HepG2 (cell line): ENCODE measurements around the gene HSPA1A. TPM values are rescaled to one million over a fixed set of nuclear protein-coding genes. Genes with fewer than 3 reads are reported as not detected.
A peak's percentile ranks its signal among the peaks of the same experiment; 100 is the strongest.

Source experiments
- ATAC-seq: fragments of 200-7000 bp; cut with Tn5 transposase; 3 replicates; pipeline ENCODE4 v1.9.1; 2020; ENCODE audit warnings: mild to moderate bottlenecking, moderate library complexity
- BruUV-seq: library from RNA; stranded (reverse); fragments of 400-500 nt; replicated peaks from 2 replicates; lab custom pipeline; 2021; lab: Mats Ljungman, UMichigan
- CTCF ChIA-PET: fragments of 300-600 bp; formaldehyde crosslinking; extraction: SDS; loops from one replicate; lab custom pipeline; 2021; ENCODE audit warnings: low total read pairs, inconsistent platforms, low intra/inter-chr PET ratio; lab: Yijun Ruan, JAX
- POLR2A ChIA-PET: fragments of 350-600 bp; sonication (Branson Sonifier 250); formaldehyde crosslinking; loops from one replicate; lab custom pipeline; 2020; ENCODE audit warnings: antibody characterized with exemption, inconsistent platforms; lab: Yijun Ruan, JAX
- DNase-seq: peaks from one replicate; pipeline ENCODE4 v3.0.0-alpha.2; 2015; ENCODE audit warnings: low spot score
- FAIRE-seq: peaks from 3 replicates; lab custom pipeline; 2011; peaks lifted over from hg19 to GRCh38; lab: Jason Lieb, UNC
- H2AFZ ChIP-seq: one replicate; pipeline ENCODE4 v1.6.1; 2011; ENCODE audit warnings: low read length, inconsistent platforms
- H3K27ac ChIP-seq: fragments of 300-600 bp; 3 replicates; pipeline ENCODE4 v1.8.0; 2011; ENCODE audit warnings: mixed run types, mild to moderate bottlenecking, mixed read lengths, low read length, inconsistent platforms; ENCODE audit not compliant: insufficient read depth; ENCODE audit errors: extremely low read length
- H3K27me3 ChIP-seq, 2 experiments: fragments of 200-600 bp in 1 of 2; 2 replicates in 1 of 2; 3 replicates in 1 of 2; pipeline versions ENCODE4 v1.6.0 to v1.8.0; 2011; ENCODE audit warnings: low read length in 2 of 2, mild to moderate bottlenecking in 2 of 2, moderate library complexity in 2 of 2, inconsistent platforms in 1 of 2; ENCODE audit not compliant: insufficient read depth in 2 of 2, control insufficient read depth in 1 of 2
- H3K36me3 ChIP-seq, 2 experiments: fragments of 200-600 bp in 1 of 2; replicated peaks in 1 of 2; 2 replicates in 1 of 2; 3 replicates in 1 of 2; pipeline versions ENCODE4 v1.5.1 to v1.8.0; 2011; ENCODE audit warnings: low read length in 2 of 2, inconsistent platforms in 1 of 2; ENCODE audit not compliant: insufficient read depth in 2 of 2, control insufficient read depth in 1 of 2
- H3K4me1 ChIP-seq: 2 replicates; pipeline ENCODE4 v1.5.1; 2012; ENCODE audit warnings: low read length, inconsistent platforms; ENCODE audit not compliant: insufficient read depth
- H3K4me2 ChIP-seq: 2 replicates; pipeline ENCODE4 v1.6.0; 2011; ENCODE audit warnings: low read depth, low read length, inconsistent platforms
- H3K4me3 ChIP-seq, 3 experiments: fragments of 200-600 bp in 1 of 3; sonication (generic), shearing (Covaris generic) in 1 of 3; replicated peaks in 1 of 3; 2 replicates each; pipeline ENCODE4 v1.5.1; 2011 to 2016; ENCODE audit warnings: low read length in 3 of 3, inconsistent platforms in 2 of 3, low read depth in 2 of 3, mild to moderate bottlenecking in 2 of 3, control low read depth in 1 of 3, mixed read lengths in 1 of 3; ENCODE audit not compliant: insufficient read depth in 1 of 3
- H3K79me2 ChIP-seq: one replicate; pipeline ENCODE4 v1.6.1; 2011; ENCODE audit warnings: low read length, inconsistent platforms; ENCODE audit not compliant: insufficient read depth
- H3K9ac ChIP-seq: 2 replicates; pipeline ENCODE4 v1.6.0; 2011; ENCODE audit warnings: mild to moderate bottlenecking, low read depth, low read length, inconsistent platforms; ENCODE audit not compliant: insufficient read depth
- H3K9me3 ChIP-seq: 2 replicates; pipeline ENCODE4 v1.5.1; 2012; ENCODE audit warnings: mild to moderate bottlenecking, low read length
- H4K20me1 ChIP-seq: 2 replicates; pipeline ENCODE4 v1.6.0; 2011; ENCODE audit warnings: inconsistent platforms, mild to moderate bottlenecking, low read length, moderate library complexity; ENCODE audit not compliant: insufficient read depth
- BRCA1 ChIP-seq: sonication (generic); formaldehyde crosslinking; IDR thresholded peaks from 2 replicates; pipeline ENCODE4 v1.4.0; 2020; ENCODE audit warnings: missing genetic modification reagents
- CBX5 ChIP-seq: sonication (generic); formaldehyde crosslinking; IDR thresholded peaks from 2 replicates; pipeline ENCODE4 v1.4.0; 2020; ENCODE audit warnings: missing genetic modification reagents, borderline replicate concordance
- DMAP1 ChIP-seq: IDR thresholded peaks from 2 replicates; pipeline ENCODE4 v1.6.1; 2016
- FOXC1 ChIP-seq: sonication (generic); formaldehyde crosslinking; IDR thresholded peaks from 2 replicates; pipeline ENCODE4 v1.8.0; 2022; ENCODE audit warnings: mild to moderate bottlenecking, missing genetic modification reagents, borderline replicate concordance
- HOXA9 ChIP-seq: sonication (generic); formaldehyde crosslinking; IDR thresholded peaks from 2 replicates; pipeline ENCODE4 v1.8.1; 2022; ENCODE audit warnings: missing genetic modification reagents, mild to moderate bottlenecking, moderate library complexity, borderline replicate concordance
- KDM2A ChIP-seq: sonication (generic); formaldehyde crosslinking; IDR thresholded peaks from 2 replicates; pipeline ENCODE4 v1.4.0; 2020; ENCODE audit warnings: low read depth, missing genetic modification reagents, borderline replicate concordance
- KLF16 ChIP-seq, 2 experiments: sonication (generic) in 1 of 2; formaldehyde crosslinking in 1 of 2; IDR thresholded peaks; 2 replicates each; pipeline versions ENCODE4 v1.6.1 to v1.8.0; 2016 to 2023; ENCODE audit warnings: missing genetic modification reagents in 2 of 2, missing compliant biosample characterization in 1 of 2
- LRRFIP1 ChIP-seq: sonication (generic); formaldehyde crosslinking; conservative IDR thresholded peaks from 2 replicates; pipeline ENCODE4 v1.4.0; 2020; ENCODE audit warnings: missing genetic modification reagents
- MXD4 ChIP-seq: IDR thresholded peaks from 2 replicates; pipeline ENCODE4 v1.6.1; 2016; ENCODE audit warnings: mild to moderate bottlenecking, missing biosample characterization, missing genetic modification reagents
- NAIF1 ChIP-seq: sonication (generic); formaldehyde crosslinking; IDR thresholded peaks from 2 replicates; pipeline ENCODE4 v1.5.0; 2020; ENCODE audit warnings: mild to moderate bottlenecking, missing genetic modification reagents, borderline replicate concordance
- NFE2 ChIP-seq: sonication (generic); formaldehyde crosslinking; IDR thresholded peaks from 2 replicates; pipeline ENCODE4 v1.4.0; 2020; ENCODE audit warnings: missing genetic modification reagents
- PBX3 ChIP-seq: sonication (generic); formaldehyde crosslinking; IDR thresholded peaks from 2 replicates; pipeline ENCODE4 v1.8.1; 2023; ENCODE audit warnings: missing genetic modification reagents, inconsistent platforms, borderline replicate concordance
- SRSF9 ChIP-seq: fragments of 200-400 bp; formaldehyde crosslinking; IDR thresholded peaks from 2 replicates; pipeline ENCODE4 v1.6.1; 2018; ENCODE audit warnings: borderline replicate concordance, mild to moderate bottlenecking, low read depth, low read length; ENCODE audit not compliant: insufficient read depth, poor library complexity, severe bottlenecking
- ZNF230 ChIP-seq: sonication (generic); formaldehyde crosslinking; IDR thresholded peaks from 2 replicates; pipeline ENCODE4 v1.4.0; 2020; ENCODE audit warnings: mild to moderate bottlenecking, missing genetic modification reagents
- ZNF256 ChIP-seq: sonication (generic); formaldehyde crosslinking; conservative IDR thresholded peaks from 2 replicates; pipeline ENCODE4 v1.4.0; 2020; ENCODE audit warnings: missing genetic modification reagents
- ZNF546 ChIP-seq: sonication (generic); formaldehyde crosslinking; conservative IDR thresholded peaks from 2 replicates; pipeline ENCODE4 v1.8.1; 2023; ENCODE audit warnings: mild to moderate bottlenecking, missing genetic modification reagents
- ZNF557 ChIP-seq: sonication (generic); formaldehyde crosslinking; IDR thresholded peaks from 2 replicates; pipeline ENCODE4 v1.4.0; 2020; ENCODE audit warnings: missing genetic modification reagents
- ZNF772 ChIP-seq: sonication (generic); formaldehyde crosslinking; IDR thresholded peaks from 2 replicates; pipeline ENCODE4 v1.5.0; 2020; ENCODE audit warnings: mild to moderate bottlenecking, missing genetic modification reagents
- ZUFSP ChIP-seq: sonication (generic); formaldehyde crosslinking; IDR thresholded peaks from 2 replicates; pipeline ENCODE4 v1.9.0; 2021; ENCODE audit warnings: missing genetic modification reagents, mild to moderate bottlenecking, borderline replicate concordance
- WGBS: methylation state at CpG from one replicate; pipeline ENCODE4 v1.1.6; 2017; ENCODE audit warnings: low lambda C conversion rate; 5-methylcytosine and 5-hydroxymethylcytosine counted together
- in situ Hi-C: cut with HindIII; loops from 2 replicates; pipeline ENCODE4 v1.10.0; 2017; ENCODE audit warnings: low pct_unique_long_range_greater_than_20kb; ENCODE audit not compliant: extremely low pct_ligation_motif_present
- intact Hi-C: fragments of 100-400 bp; cut with micrococcal nuclease; formaldehyde crosslinking; loops from one replicate; pipeline ENCODE4 v1.10.0; 2022; ENCODE audit not compliant: unreplicated experiment
- polyA plus RNA-seq, 8 experiments: library from polyadenylated mRNA; depleted of rRNA in 3 of 8; stranded (reverse) in 7 of 8; unstranded in 1 of 8; fragments of >200 nt; fragmentation: Illumina TruSeq in 4 of 8; extraction: Trizol in 4 of 8; gene quantifications; 2 replicates each; pipeline versions ENCODE4 v1.2.1 to v1.2.3, GENCODE V29; 2011 to 2016; ENCODE audit warnings: low read depth in 4 of 8, missing spikeins in 1 of 8, mixed read lengths in 1 of 8; ENCODE audit not compliant: insufficient read depth in 1 of 8
- total RNA-seq, 5 experiments: library from RNA; depleted of rRNA; stranded (reverse); fragments of >200 nt; fragmentation: Illumina TruSeq; extraction: Trizol; gene quantifications; 2 replicates each; pipeline ENCODE4 v1.2.3, GENCODE V29; 2016; ENCODE audit warnings: low read depth in 1 of 5

Gene HSPA1A
- total and polyA plus RNA-seq, 2 of the 13 experiments (the other 11 are each of a cell fraction or from before 2014, with no cell fraction given): 44.5 to 85.0 TPM

- peak within 1 kb of the TSS; percentile 88 for H3K4me2 ChIP-seq
- H3K4me3 ChIP-seq: peak within 1 kb of the TSS; percentile 45 to 72 (median 48)
- POLR2A ChIA-PET: interaction anchor here (0.9 to 8.2 kb wide), 25 partner anchors 10 to 235 kb away, joined by 3 to 66 read pairs (median 6); partner anchors contain the start of genes BAG6, C6orf47, CLIC1 and DDX39B
- no peaks in the 10 kb centered on the region for H3K27me3 ChIP-seq
- no peaks in the 10 kb centered on the region for H3K79me2 ChIP-seq
- H3K4me1 ChIP-seq: peaks cover 57% of the 10 kb centered on the region
- peaks cover 23 to 27% of the 10 kb centered on the region in 2 experiments for H3K36me3 ChIP-seq
- no peaks in the 10 kb centered on the region for H3K9me3 ChIP-seq
- DNase-seq (peak; percentile 85), ATAC-seq (peak; percentile 65), FAIRE-seq (peak; percentile 86)
- peak within 1 kb of the TSS; percentile 62 for H3K9ac ChIP-seq
- BruUV-seq: no TSS peak
- CTCF ChIA-PET: no interaction called here
- intact Hi-C loops: loop anchor here (10.0 kb wide), 1 partner anchor 148 kb away; the partner anchor contains the start of gene C2
- in situ Hi-C loops: no loop called here
- H4K20me1 ChIP-seq: no peaks in the 10 kb centered on the region
- no peak within 1 kb of the TSS for H2AFZ ChIP-seq
- H3K27ac ChIP-seq: peak within 1 kb of the TSS; percentile 70
- WGBS: 17% methylated on average over 13 of the region's 15 CpGs
- TF ChIP-seq DMAP1 (CRISPR knock-in tag) (peak; percentile 63; the same call in 1 of the 2 replicates), BRCA1 (no peak), ZNF772 (peak; percentile 83), LRRFIP1 (CRISPR knock-in tag) (no peak), FOXC1 (CRISPR knock-in tag) (peak; percentile 86; the same call in 1 of the 2 replicates), MXD4 (no peak; the same call in 1 of the 2 replicates), ZNF256 (no peak), SRSF9 (no peak), ZUFSP (CRISPR knock-in tag) (no peak), CBX5 (CRISPR knock-in tag) (peak; percentile 90; the same call in 1 of the 2 replicates), NFE2 (CRISPR knock-in tag) (peak; percentile 62; the same call in 1 of the 2 replicates), ZNF546 (CRISPR knock-in tag) (no peak), ZNF230 (0 out of 2 replicates have a peak, but pooled peaks have one; percentile 6), HOXA9 (CRISPR knock-in tag) (no peak), KLF16 (CRISPR knock-in tag; IDR thresholded peaks at IDR 0.05) (peak in 1 of 2 experiments; percentile 77; a peak in 2 of 4 replicates), NAIF1 (CRISPR knock-in tag) (no peak), ZNF557 (CRISPR knock-in tag) (no peak), KDM2A (CRISPR knock-in tag) (peak; percentile 98), PBX3 (CRISPR knock-in tag) (no peak)
These were observed 38.2 kb upstream of the HSPA1A start, which contains the start of gene VWA7 for GRCh38 chr6:31776989-31777666. Gene VWA7 (minus strand): TSS chr6:31777328. CDS start chr6:31776779, 549 bp downstream.
